RWPE1 (cell line): Measurements from ENCODE around the gene NFKB2.
A peak's percentile ranks its signal among the peaks of the same experiment; 100 is the strongest.

Experiments used
- CTCF ChIA-PET: fragments of 350-600 bp; sonication (Branson Sonifier 250); formaldehyde crosslinking; extraction: SDS; loops from one replicate; lab custom pipeline; 2021; lab: Yijun Ruan, JAX
- POLR2A ChIA-PET: fragments of 400-600 bp; formaldehyde crosslinking; extraction: SDS; loops from one replicate; lab custom pipeline; 2020; ENCODE audit warnings: antibody characterized with exemption; ENCODE audit not compliant: low non-redundant PET; lab: Yijun Ruan, JAX
- DNase-seq: peaks from one replicate; pipeline ENCODE4 v3.0.0; 2012; ENCODE audit warnings: low spot score
- H3K27ac ChIP-seq: fragments of 450-650 bp; 2 replicates; pipeline ENCODE4 v1.5.1; 2017
- CTCF ChIP-seq: fragments of 450-650 bp; conservative IDR thresholded peaks from 2 replicates; pipeline ENCODE4 v1.5.1; 2017; ENCODE audit warnings: low read depth, mild to moderate bottlenecking

Gene NFKB2

GRCh38 chr10:102395400-102396316 is at the start of gene NFKB2:
Gene NFKB2, plus strand, starts transcription at chr10:102395705. Its CDS starts 255 bp downstream, at chr10:102395960.
- no peak for TF ChIP-seq CTCF
- CTCF ChIA-PET, result interaction anchor here (0.6 to 7.6 kb wide), 9 partner anchors 9 to 1261 kb away, joined by 3 to 108 read pairs (median 12); partner anchors contain the start of gene FBXL15
- H3K27ac ChIP-seq, result peak within 1 kb of the TSS; percentile 85

GRCh38 chr10:102347236-102347828 is 48.2 kb upstream of the NFKB2 start:
- ChIA-PET CTCF (interaction anchor here (0.6 to 14.4 kb wide), 17 partner anchors 9 to 277 kb away, joined by 3 to 370 read pairs (median 3); partner anchors contain the start of genes ELOVL3 and FBXL15), POLR2A (no interaction called here)
- peak; percentile 30 for TF ChIP-seq CTCF
- H3K27ac ChIP-seq, result no peak overlapping the region
- DNase-seq, result peak; percentile 48

More at GRCh38 chr10:102395400-102396316, at the start of gene NFKB2:
- POLR2A ChIA-PET, result interaction anchor here (0.5 to 2.4 kb wide), 4 partner anchors 25 to 167 kb away, joined by 3 to 14 read pairs (median 3); partner anchors contain the start of gene FBXL15
- DNase-seq, result peak; percentile 95

GRCh38 chr10:102352066-102352715 is 43.3 kb upstream of the NFKB2 start:
- H3K27ac ChIP-seq, result no peak overlapping the region
- ChIA-PET CTCF (interaction anchor here (0.6 to 14.4 kb wide), 32 partner anchors 9 to 614 kb away, joined by 3 to 370 read pairs (median 3); partner anchors contain the start of genes ARMH3 and ELOVL3), POLR2A (no interaction called here)
- peak; percentile 75 for DNase-seq
- peak; percentile 94 for TF ChIP-seq CTCF

GRCh38 chr10:102354451-102354850 is 41.1 kb upstream of the NFKB2 start:
- CTCF ChIA-PET, result interaction anchor here (0.5 to 14.4 kb wide), 7 partner anchors 20 to 186 kb away, joined by 3 to 370 read pairs (median 4); partner anchors contain the start of gene ELOVL3

GRCh38 chr10:102358712-102359382 is 36.7 kb upstream of the NFKB2 start:
- CTCF ChIA-PET, result interaction anchor here (0.7 to 14.4 kb wide), 3 partner anchors 26 to 189 kb away, joined by 3 to 370 read pairs (median 5); partner anchors contain the start of gene ELOVL3
- no peak for TF ChIP-seq CTCF

More at GRCh38 chr10:102354451-102354850, 41.1 kb upstream of the NFKB2 start:
- H3K27ac ChIP-seq, result no peak overlapping the region
- no peak for TF ChIP-seq CTCF
- no peak for DNase-seq
- POLR2A ChIA-PET, result no interaction called here

More at GRCh38 chr10:102358712-102359382, 36.7 kb upstream of the NFKB2 start:
- no peak for DNase-seq
- POLR2A ChIA-PET, result interaction anchor here (0.6 kb wide), 1 partner anchor 54 kb away, joined by 3 read pairs; no protein-coding TSS in a partner anchor
- no peak overlapping the region for H3K27ac ChIP-seq
